Hepatocyte (in vitro differentiated cells): Measurements from ENCODE around the gene LDB2. TPM values are rescaled to one million over a fixed set of nuclear protein-coding genes. Genes with fewer than 3 reads are reported as not detected.

ENCODE experiments used
- DNase-seq: peaks from one replicate; pipeline ENCODE4 v3.0.0-alpha.2; 2016; ENCODE audit warnings: low spot score
- H2AFZ ChIP-seq: fragments of 200-600 bp; sonication (generic); 2 replicates; pipeline ENCODE4 v1.6.0; 2016; ENCODE audit warnings: antibody characterized with exemption, mild to moderate bottlenecking
- H3K27ac ChIP-seq: fragments of 200-600 bp; sonication (generic); 2 replicates; pipeline ENCODE4 v1.5.1; 2016; ENCODE audit warnings: mild to moderate bottlenecking
- H3K27me3 ChIP-seq: fragments of 200-600 bp; sonication (generic); 2 replicates; pipeline ENCODE4 v1.6.1; 2016
- H3K36me3 ChIP-seq: fragments of 200-600 bp; sonication (generic); replicated peaks from 2 replicates; pipeline ENCODE4 v1.5.1; 2016; ENCODE audit warnings: low read depth; ENCODE audit not compliant: insufficient read depth
- H3K4me1 ChIP-seq: fragments of 200-600 bp; sonication (generic); 2 replicates; pipeline ENCODE4 v1.5.1; 2016; ENCODE audit warnings: mild to moderate bottlenecking, moderate library complexity; ENCODE audit not compliant: insufficient read depth
- H3K4me2 ChIP-seq: fragments of 200-600 bp; sonication (generic); 2 replicates; pipeline ENCODE4 v1.6.0; 2016
- H3K4me3 ChIP-seq: fragments of 200-600 bp; sonication (generic); 2 replicates; pipeline ENCODE4 v1.5.1; 2016; ENCODE audit warnings: mild to moderate bottlenecking
- H3K79me2 ChIP-seq: fragments of 200-600 bp; sonication (generic); 2 replicates; pipeline ENCODE4 v1.6.0; 2017; ENCODE audit warnings: mild to moderate bottlenecking
- H3K9me2 ChIP-seq: fragments of 200-600 bp; sonication (generic); replicated peaks from 2 replicates; pipeline ENCODE4 v1.6.0; 2017; ENCODE audit warnings: mild to moderate bottlenecking; ENCODE audit not compliant: insufficient read depth
- H3K9me3 ChIP-seq: fragments of 200-600 bp; sonication (generic); 2 replicates; pipeline ENCODE4 v1.5.1; 2016; ENCODE audit warnings: low read depth, mild to moderate bottlenecking
- H4K20me1 ChIP-seq: fragments of 200-600 bp; sonication (generic); 2 replicates; pipeline ENCODE4 v1.6.0; 2016; ENCODE audit warnings: mild to moderate bottlenecking; ENCODE audit not compliant: insufficient read depth, poor library complexity, severe bottlenecking
- EZH2 ChIP-seq: fragments of 200-600 bp; sonication (generic); IDR thresholded peaks from 2 replicates; pipeline ENCODE4 v1.6.1; 2016; ENCODE audit warnings: antibody characterized with exemption, mild to moderate bottlenecking, borderline replicate concordance
- EZH2phosphoT487 ChIP-seq: fragments of 200-600 bp; sonication (generic); IDR thresholded peaks from one replicate; pipeline ENCODE4 v1.6.1; 2018; ENCODE audit warnings: antibody characterized with exemption, mild to moderate bottlenecking, low read depth, moderate library complexity; ENCODE audit not compliant: unreplicated experiment, severe bottlenecking
- WGBS: methylation state at CpG from one replicate; pipeline ENCODE4 v1.1.6; 2016; ENCODE audit warnings: low lambda C conversion rate; ENCODE audit errors: missing lambda C conversion rate; 5-methylcytosine and 5-hydroxymethylcytosine counted together
- polyA plus RNA-seq: library from polyadenylated mRNA; unstranded; fragments of >200 nt; fragmentation: Nextera tagmentation; extraction: Ambion mirVana; gene quantifications from 2 replicates; pipeline ENCODE4 v1.2.1, GENCODE V29; 2016
- total RNA-seq: library from RNA; depleted of rRNA; stranded (reverse); fragments of >200 nt; gene quantifications from 2 replicates; pipeline ENCODE4 v1.2.3, GENCODE V29; 2014
- TF ChIP-seq, protein P1 (sequence below): fragments of 200-600 bp; sonication (generic); IDR thresholded peaks from 2 replicates; pipeline ENCODE4 v1.5.1; 2016; ENCODE audit warnings: antibody characterized with exemption, mild to moderate bottlenecking; ENCODE audit not compliant: poor library complexity

Gene LDB2
- total and polyA plus RNA-seq, 2 experiments from 2014 or later, result 8.7 to 20.3 TPM

DNA sequence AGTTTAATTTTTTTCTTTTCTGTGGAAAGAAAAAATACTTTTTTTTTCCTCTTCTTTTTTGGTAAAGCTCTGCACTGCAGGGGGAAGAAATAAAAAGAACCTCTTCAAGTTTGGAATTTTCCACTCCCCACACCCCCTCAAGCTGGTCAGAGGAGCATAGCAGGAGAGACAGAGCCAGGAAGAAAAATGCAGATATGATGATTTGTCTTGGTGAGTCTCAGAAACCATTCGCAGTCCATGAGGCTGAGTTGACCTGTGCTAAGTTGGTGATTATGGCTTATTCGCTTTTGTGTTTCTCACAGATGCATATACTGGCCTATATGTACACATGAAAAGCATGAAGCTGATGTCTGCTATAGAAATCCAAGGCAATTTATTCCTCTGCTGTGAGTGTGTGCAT is 205.9 kb downstream of the LDB2 start:
- no peak for DNase-seq
- Histone ChIP-seq H3K9me3 (no peaks in the 10 kb centered on the region), H2AFZ (no peak overlapping the region), H3K4me2 (no peak overlapping the region), H3K27me3 (no peaks in the 10 kb centered on the region), H3K27ac (peak overlapping the region; percentile 38), H3K4me1 (peaks cover 4% of the 10 kb centered on the region), H3K79me2 (no peaks in the 10 kb centered on the region), H4K20me1 (no peaks in the 10 kb centered on the region), H3K36me3 (no peaks in the 10 kb centered on the region), H3K4me3 (no peak overlapping the region), H3K9me2 (no peaks in the 10 kb centered on the region)
- 87% methylated on average over 2 of the region's 2 CpGs for WGBS
- no peak for TF ChIP-seq EZH2phosphoT487
- TF ChIP-seq, protein P1, sequence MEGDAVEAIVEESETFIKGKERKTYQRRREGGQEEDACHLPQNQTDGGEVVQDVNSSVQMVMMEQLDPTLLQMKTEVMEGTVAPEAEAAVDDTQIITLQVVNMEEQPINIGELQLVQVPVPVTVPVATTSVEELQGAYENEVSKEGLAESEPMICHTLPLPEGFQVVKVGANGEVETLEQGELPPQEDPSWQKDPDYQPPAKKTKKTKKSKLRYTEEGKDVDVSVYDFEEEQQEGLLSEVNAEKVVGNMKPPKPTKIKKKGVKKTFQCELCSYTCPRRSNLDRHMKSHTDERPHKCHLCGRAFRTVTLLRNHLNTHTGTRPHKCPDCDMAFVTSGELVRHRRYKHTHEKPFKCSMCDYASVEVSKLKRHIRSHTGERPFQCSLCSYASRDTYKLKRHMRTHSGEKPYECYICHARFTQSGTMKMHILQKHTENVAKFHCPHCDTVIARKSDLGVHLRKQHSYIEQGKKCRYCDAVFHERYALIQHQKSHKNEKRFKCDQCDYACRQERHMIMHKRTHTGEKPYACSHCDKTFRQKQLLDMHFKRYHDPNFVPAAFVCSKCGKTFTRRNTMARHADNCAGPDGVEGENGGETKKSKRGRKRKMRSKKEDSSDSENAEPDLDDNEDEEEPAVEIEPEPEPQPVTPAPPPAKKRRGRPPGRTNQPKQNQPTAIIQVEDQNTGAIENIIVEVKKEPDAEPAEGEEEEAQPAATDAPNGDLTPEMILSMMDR, result no peak
- no peak for TF ChIP-seq EZH2

DNA sequence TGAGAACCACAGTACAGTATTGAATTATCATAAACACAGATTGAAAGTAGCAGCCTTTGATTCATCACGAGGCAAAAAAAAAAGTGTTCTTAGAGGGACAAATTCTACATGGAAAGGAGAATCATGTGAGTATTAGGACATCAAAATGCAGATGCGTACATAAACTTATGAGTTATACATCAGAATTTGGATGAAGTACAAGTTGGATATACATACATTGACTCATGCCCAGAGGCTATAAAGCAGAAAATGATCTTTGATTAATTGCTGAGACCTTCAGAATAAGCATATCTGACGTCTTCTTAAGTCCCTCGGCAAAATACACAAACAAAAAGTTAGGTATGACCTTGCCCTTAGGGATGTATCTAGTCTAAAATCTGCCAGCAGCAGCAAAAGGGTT is 206.4 kb downstream of the LDB2 start:
- TF ChIP-seq, protein P1, result no peak
- no peak for TF ChIP-seq EZH2phosphoT487
- TF ChIP-seq EZH2, result no peak
- Histone ChIP-seq H3K9me3 (no peaks in the 10 kb centered on the region), H3K79me2 (no peaks in the 10 kb centered on the region), H3K9me2 (no peaks in the 10 kb centered on the region), H3K27ac (no peak overlapping the region), H2AFZ (no peak overlapping the region), H3K4me3 (no peak overlapping the region), H3K36me3 (no peaks in the 10 kb centered on the region), H3K4me1 (peaks cover 4% of the 10 kb centered on the region), H3K27me3 (no peaks in the 10 kb centered on the region), H3K4me2 (no peak overlapping the region), H4K20me1 (no peaks in the 10 kb centered on the region)
- DNase-seq, result no peak
- WGBS, result 63% methylated on average over 4 of the region's 4 CpGs

DNA sequence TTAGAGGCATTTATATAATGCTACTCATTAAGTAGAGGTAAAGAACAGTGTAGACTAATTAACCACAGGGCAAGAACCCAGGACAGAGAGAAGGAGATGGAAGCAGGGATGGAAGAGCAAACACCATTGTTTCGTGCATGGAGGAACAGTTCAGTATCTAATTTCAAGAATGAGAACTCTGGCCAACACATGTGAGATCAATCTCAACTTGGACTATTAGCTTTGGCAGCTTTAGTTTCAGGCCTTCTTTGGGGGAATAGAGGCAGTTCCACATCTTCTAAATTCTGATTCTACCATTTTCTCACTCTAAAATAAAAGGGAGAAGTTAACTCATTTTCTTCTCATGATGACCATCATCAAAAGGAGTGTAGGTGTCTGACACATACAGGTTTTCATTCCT is 207.0 kb downstream of the LDB2 start:
- no peak overlapping the region for H3K4me3 ChIP-seq

DNA sequence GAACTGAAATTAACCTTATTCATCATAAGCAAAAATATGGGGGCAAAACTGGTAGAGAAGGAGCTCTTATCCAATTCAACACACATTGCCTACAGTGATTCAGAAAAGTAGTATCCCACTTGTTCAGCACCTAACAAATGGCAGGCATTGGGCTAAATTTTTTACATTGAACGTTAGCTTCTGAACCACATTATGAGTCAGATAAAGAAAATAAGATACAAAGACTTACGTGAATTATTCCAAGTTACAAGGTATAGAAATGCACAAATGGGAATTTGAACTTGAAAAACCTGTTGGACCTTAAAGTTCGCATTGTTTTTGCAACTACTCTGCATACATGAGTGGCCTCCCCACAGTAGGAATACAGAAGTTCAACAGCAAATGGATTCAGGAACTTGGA is 210.6 kb downstream of the LDB2 start:
- 92% methylated on average over 3 of the region's 3 CpGs for WGBS
- Histone ChIP-seq H3K4me3 (no peak overlapping the region), H3K79me2 (no peaks in the 10 kb centered on the region), H3K27ac (no peak overlapping the region), H4K20me1 (no peaks in the 10 kb centered on the region), H3K9me2 (no peaks in the 10 kb centered on the region), H2AFZ (no peak overlapping the region), H3K36me3 (no peaks in the 10 kb centered on the region), H3K4me1 (peaks cover 19% of the 10 kb centered on the region), H3K9me3 (no peaks in the 10 kb centered on the region), H3K4me2 (no peak overlapping the region), H3K27me3 (no peaks in the 10 kb centered on the region)
- DNase-seq, result no peak
- TF ChIP-seq EZH2phosphoT487, result no peak

More for the DNA sequence above, 207.0 kb downstream of the LDB2 start:
- Histone ChIP-seq H3K9me3 (no peaks in the 10 kb centered on the region), H3K79me2 (no peaks in the 10 kb centered on the region), H2AFZ (no peak overlapping the region), H3K27me3 (no peaks in the 10 kb centered on the region), H3K9me2 (no peaks in the 10 kb centered on the region), H3K4me2 (no peak overlapping the region), H3K4me1 (peaks cover 4% of the 10 kb centered on the region), H4K20me1 (no peaks in the 10 kb centered on the region), H3K36me3 (no peaks in the 10 kb centered on the region), H3K27ac (no peak overlapping the region)
- 80% methylated on average over 1 of the region's 1 CpG for WGBS
- no peak for DNase-seq
- TF ChIP-seq EZH2phosphoT487, result no peak
